22Rv1 (cell line): ENCODE measurements around the gene MEIOB.

ENCODE experiments used
- H3K27ac ChIP-seq: fragments of 450-650 bp; 2 replicates; pipeline ENCODE4 v1.5.1; 2017
- ZFX ChIP-seq: fragments of 450-650 bp; IDR thresholded peaks from 2 replicates; pipeline ENCODE4 v1.6.1; 2017; ENCODE audit warnings: antibody characterized with exemption, borderline replicate concordance
- TF ChIP-seq, protein P1 (sequence below): fragments of 450-650 bp; IDR thresholded peaks from 2 replicates; pipeline ENCODE4 v1.5.1; 2017; ENCODE audit warnings: mild to moderate bottlenecking

MEIOB gene

DNA sequence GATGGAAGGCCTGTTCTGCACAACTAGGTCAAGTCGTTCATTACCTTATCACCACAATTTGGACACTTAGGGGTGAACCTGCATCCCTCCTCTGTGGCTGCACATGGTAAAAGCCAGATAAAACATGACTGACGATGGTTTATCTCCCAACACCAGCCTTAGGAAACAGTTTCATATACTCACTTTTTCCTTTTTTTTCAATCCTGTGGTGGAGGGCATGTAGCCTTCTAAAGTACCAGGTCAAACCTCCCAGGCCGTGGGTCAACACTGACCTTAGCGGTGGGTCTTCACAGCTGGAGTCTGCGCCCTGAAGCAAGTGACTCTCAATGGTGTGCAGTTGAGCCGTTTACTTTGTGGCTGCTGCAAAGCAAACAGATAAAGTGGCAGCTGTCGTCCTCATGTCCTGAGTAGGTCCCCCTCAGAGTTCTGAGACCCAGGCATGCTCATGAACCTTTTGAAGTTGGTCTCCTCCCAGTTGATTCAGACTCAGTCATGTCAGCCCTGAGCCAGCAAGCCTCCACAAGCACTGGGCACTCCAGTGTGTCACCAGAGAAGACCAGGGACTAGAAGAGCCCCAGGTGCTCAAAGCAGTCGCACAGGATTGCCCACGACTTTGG lies 39.0 kb downstream of the MEIOB start:
- no peak overlapping the region for H3K27ac ChIP-seq
- no peak for TF ChIP-seq ZFX
- TF ChIP-seq, protein P1, sequence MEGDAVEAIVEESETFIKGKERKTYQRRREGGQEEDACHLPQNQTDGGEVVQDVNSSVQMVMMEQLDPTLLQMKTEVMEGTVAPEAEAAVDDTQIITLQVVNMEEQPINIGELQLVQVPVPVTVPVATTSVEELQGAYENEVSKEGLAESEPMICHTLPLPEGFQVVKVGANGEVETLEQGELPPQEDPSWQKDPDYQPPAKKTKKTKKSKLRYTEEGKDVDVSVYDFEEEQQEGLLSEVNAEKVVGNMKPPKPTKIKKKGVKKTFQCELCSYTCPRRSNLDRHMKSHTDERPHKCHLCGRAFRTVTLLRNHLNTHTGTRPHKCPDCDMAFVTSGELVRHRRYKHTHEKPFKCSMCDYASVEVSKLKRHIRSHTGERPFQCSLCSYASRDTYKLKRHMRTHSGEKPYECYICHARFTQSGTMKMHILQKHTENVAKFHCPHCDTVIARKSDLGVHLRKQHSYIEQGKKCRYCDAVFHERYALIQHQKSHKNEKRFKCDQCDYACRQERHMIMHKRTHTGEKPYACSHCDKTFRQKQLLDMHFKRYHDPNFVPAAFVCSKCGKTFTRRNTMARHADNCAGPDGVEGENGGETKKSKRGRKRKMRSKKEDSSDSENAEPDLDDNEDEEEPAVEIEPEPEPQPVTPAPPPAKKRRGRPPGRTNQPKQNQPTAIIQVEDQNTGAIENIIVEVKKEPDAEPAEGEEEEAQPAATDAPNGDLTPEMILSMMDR = no peak

DNA sequence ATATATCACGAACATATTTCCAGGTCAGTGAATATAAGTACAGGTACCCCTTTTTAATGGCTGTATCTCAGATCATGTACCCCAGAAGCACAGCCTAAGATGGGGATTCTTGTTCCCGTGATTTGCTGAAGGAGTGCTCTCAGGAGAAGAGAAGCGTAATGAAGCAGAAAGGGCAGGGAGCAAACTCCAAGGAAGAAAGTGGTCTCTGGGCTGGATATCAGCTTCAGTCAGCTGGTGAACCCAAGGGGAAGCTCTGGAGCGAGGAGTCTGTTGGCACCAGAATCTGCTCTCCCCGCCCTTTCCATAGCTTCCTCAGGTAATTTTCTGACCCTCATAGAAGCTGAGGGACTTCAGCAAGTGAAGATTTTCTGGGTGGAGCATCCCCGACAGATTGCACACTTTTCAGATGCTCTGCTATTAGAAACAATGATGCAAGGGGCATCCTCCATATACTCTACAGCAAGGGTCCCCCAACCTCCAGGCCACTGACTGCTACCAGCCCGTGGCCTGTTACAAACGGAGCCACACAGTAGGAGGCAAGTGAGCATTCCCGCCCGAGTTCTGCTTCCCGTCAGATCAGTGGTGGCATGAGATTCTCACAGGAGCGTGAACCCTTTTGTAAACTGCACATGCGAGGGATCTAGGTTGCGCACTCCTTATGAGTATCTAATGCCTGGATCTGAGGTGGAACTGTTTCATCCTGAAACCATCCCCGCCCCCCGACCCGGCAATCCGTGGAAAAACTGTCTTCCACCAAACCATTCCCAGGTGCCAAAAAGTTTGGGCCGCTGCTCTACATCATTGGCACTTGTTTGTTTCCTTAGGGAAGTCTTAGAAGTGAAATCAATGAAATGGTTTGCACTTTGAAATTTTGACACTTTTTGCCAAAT lies 40.5 kb downstream of the MEIOB start:
- no peak for TF ChIP-seq ZFX
- TF ChIP-seq, protein P1 = no peak
- no peak overlapping the region for H3K27ac ChIP-seq

DNA sequence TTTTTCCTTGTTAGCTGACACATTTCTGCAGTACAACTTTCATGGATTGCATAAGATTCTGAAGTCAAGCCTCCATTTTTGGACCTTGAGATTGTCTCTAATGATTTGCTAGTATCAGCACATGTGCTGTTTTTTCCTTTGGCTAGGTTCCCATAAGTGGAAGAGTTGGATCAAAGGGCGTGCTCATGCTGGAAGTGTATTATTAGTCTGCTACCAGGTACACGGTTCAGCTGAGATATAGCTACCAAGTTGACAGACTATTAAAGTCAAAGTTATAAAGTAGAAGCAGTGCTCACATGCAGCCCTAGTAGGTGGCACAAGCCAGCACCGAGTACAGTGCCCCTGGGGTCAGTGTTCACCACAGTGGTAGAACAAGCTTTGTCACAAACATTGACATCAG lies 41.8 kb downstream of the MEIOB start:
- no peak overlapping the region for H3K27ac ChIP-seq
- TF ChIP-seq, protein P1 = no peak
- no peak for TF ChIP-seq ZFX

DNA sequence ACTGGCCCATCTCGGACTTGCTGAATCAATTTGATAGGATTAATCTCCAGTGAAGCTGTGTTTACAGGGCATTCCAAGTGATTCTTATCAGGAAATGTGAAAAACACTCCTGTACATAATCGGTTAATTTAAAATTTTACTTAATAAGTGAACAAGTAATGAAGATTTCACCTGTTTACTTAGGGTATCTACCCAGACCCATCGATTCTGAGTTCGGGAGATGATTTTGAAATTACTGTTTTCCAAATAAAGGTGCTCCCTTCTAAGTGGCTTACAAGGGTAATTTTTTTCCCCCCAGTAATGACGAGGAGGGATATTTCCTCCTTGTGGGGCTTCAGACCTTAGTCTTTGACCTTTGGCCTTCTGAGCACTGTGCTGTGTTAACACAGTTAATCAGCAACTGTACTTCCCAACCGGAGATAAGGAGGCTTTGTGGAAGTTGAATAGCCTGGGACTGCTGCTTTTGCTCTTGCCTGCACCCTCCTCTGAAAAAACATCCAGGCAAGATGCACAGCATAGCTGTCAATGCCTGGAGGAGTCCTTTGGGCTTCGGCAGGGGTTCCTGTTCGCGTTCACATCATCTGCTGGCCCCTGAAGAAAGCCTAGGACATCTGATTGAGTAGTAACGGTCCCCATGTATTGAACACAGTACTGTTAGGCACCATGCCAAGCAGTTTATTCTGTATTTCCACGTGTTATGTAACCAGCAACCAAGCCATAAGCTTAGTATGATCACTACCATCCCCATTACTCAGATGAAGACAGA lies 43.1 kb downstream of the MEIOB start:
- no peak overlapping the region for H3K27ac ChIP-seq
- TF ChIP-seq, protein P1 = no peak
- no peak for TF ChIP-seq ZFX

DNA sequence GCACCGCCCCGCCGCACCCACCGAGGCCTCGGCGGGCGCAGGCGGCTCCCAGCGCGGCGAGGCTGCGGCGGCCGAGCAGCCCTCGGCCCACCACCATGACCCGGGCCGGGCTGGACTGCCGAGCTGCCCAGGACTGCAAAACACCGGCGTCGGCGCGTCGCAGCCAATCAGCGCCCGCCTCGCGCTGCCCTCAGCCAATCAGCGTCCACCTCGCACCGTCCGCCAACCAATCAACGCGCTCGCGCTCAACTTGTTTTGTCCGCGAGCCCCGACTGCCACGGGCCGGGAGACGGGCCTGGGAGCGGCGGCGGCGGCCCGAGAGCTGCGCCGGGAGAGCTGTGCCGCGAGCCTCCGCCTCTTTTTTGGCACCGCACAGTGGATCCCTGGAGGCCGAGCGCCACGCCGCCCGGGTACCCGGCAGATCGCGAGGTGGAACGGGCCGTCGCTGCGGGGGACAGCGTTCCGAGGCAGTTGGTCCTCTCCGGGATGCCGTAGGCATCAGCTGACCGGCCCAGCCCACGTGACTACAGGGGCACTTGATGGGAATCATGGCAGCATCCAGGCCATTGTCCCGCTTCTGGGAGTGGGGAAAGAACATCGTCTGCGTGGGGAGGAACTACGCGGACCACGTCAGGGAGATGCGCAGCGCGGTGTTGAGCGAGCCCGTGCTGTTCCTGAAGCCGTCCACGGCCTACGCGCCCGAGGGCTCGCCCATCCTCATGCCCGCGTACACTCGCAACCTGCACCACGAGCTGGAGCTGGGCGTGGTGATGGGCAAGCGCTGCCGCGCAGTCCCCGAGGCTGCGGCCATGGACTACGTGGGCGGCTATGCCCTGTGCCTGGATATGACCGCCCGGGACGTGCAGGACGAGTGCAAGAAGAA lies 45.0 kb downstream of the MEIOB start, which contains the start of the genes FAHD1 and HAGH:
Gene FAHD1 (plus strand): TSS at position 516 of the 883 bp plus-strand sequence. CDS start 33 bp downstream, at position 549.
Gene HAGH (minus strand): TSS at position 135 of the 883 bp plus-strand sequence. CDS start 38 bp downstream, at position 97.
- H3K27ac ChIP-seq = peak within 1 kb of the TSS; percentile 82
- TF ChIP-seq, protein P1 = no peak
- TF ChIP-seq ZFX = no peak

DNA sequence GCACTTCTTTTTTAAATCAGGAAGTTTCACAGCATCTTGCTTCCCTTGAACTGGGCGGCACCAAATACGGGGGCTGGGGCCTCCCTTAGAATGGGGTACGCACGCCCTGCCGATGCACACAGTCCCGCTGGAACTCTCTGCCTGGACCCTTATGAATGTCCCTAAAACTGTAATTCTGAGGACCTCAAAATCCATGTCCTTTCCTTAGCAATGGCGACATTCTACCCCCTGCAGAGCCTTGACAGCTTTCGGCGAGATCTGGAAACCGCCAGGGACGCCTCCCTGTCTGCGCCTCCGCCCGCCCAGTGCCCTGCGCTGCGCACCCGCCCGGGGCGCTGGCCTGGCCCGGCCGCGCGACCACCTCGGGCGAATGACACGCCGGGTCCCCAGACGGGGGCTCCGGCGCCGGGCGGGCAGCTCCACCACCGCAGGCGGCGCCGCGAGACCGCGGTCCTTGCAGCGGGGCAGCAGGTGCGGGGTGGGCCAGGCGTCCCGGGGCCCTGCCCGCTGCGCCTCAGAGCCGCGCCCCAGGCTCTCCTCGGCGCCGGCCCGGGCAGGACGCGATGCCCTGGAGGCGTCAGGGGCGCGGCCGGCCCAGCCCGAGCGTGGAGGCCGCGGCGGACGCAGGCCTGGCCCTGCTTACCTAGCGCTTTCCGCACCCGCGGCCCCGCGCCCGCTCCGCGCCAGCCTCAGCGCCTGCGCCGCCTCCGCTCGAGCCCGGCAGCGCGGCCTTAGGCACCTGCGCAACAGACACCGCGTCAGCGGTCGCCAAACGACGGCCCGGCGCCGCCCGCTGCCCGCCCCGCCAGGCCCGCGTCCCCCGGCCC lies 45.9 kb downstream of the MEIOB start:
- TF ChIP-seq, protein P1 = 0 out of 2 replicates have a peak, but pooled peaks have one; percentile 7
- no peak for TF ChIP-seq ZFX
- H3K27ac ChIP-seq = peak overlapping the region; percentile 82
